CD4-positive, alpha-beta T cell treated with Interleukin-2 at 100 ng/mL for 4 hours (primary cell): Measurements from ENCODE around the gene AXIN1.

Experiments
- DNase-seq: peaks from one replicate; pipeline ENCODE4 v3.0.0-alpha.2; 2020; ENCODE audit warnings: low spot score

AXIN1 gene

DNA sequence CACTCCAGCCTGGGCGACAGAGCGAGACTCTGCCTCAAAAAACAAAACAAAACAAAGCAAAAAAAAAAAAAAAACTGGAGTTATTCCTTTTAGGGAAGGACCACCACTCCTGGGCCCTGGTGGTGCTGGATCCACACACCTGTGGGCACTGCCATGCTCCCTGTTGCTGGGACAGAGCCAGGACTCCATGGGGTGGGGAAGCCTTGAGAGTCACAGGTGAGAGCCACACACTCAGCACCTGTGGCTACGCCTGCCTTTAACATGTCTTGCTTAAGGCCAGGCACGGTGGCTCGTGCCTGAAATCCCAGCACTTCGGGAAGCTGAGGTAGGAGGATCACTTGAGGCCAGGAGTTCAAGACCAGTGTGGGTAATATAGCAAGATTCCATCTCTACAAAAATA is 51.3 kb downstream of the AXIN1 start:
- DNase-seq, result no peak

DNA sequence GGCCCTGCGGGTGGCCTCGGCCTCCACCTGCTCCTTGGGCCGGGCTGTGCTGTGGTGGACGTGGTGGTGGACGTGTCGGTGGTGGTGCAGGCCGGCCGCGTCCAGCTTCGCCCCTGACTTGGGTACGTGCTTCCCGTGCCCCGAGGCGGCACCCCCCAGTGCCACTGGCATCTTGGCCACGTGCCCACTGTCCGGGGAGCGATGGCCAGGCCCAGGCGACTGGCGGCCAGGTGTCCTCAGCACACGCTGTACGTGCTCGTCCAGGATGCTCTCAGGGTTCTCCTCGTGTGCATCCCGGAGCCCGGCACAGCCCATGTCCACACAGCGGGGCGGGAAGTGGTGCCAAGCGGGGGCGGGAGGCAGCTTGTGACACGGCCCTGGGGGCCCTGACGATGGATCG is 54.7 kb downstream of the AXIN1 start:
- DNase-seq, result no peak

DNA sequence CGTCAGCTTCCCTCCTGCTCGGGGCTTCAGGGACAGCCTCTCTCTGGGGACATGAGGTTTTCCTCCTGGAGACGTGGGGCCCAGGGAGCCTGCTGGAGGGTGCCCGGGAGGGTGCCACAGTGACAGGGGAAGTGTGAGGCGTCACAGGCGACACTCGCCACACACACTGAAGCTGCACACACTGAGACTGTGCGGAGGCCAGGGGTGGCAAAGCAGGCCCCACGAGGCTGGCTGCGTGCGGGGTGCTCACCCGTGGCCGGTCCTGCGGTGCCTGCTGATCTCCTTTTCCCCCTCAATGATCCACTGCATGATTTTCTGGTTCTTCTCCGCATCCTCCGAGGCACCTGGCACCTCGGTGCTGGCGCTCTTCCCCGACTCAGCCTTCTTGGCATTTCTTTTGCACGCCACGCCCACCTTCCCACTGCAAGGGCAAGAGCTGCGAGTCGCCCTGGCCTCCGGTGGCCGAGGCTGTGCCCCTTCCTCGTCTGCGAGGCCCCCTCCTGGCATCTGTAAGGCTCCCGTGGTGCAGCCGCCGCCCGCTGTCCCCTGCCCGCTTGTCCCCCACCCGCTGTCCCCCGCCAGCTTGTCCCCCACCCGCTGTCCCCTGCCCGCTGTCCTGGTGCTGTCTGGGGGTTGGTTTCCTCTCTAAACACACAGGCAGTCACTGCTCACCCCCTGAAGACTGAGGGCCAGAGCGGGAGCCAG is 55.6 kb downstream of the AXIN1 start:
- DNase-seq, result no peak

DNA sequence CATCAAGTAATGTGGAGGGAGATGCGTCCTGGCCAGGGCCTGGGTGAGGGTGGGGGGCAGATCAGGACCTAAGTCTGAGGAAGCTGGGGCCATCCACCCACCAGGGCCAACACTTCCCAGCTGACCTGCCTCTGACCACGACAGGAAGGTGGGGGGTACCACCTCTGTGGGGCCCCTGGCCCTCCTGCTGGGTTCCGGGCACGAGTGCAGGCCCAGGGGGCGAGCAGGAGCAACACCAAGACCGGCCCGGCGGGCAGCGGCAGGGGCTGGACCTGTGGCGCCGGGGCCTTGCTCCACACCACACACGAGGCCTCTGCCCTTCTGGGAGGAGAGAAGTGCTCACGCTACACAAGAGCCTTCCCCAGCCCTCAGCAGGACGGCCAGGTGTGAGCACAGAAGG is 56.2 kb downstream of the AXIN1 start:
- no peak for DNase-seq

DNA sequence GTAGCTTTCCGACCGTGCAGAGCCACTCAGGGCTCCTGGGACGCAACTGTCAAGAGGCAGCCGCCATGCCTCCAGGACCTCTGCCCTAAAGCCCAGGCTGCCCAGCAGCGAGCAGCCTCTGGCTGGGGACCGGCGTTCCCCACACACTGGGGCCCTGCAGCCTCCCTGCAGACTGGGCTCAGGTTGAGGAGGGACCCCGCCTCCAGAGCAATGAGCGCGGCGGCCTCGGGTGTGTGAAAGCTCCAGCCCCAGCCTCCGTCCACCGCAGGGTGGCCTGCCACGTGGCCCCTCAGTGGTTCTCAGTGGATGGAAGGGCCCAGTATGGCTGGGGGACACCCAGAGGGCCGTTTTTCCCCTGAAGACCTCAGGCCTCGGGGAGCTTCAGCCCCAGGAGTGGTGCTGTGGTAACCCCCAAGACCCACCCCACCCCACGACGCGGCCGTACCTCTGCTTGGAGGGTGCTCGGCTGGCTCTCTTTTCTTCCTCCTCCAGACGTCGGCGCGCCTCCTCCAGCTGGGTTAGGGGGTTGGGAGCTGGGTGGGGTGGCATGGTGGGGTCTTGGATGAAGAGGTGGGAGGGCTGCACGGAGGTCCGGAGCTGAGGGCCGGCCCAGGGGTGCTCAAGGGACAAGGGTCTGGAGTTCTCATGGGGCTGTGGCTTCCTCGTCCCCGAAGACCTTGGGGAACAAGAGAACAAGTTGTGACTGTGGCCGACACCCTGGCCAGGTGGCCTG is 59.3 kb downstream of the AXIN1 start:
- DNase-seq, result no peak

DNA sequence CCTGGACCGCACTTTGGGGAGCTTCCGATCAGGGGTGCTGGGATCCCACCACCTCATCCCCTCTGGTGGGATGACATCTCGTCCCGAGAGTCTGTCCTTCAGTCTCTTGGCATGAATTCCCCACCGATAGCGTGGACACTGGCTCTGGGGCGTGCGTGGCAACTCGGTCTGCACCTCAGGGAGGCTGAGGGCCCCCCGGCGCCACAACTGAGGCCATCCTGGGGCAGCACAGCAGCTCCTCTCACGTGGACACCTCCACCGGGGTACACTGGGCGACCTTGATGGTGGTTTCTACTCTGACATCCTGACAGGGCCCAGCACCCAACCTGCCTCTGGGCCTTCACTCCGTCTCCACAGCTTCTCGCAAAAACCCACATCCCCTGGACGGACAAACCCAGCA is 61.0 kb downstream of the AXIN1 start:
- no peak for DNase-seq

DNA sequence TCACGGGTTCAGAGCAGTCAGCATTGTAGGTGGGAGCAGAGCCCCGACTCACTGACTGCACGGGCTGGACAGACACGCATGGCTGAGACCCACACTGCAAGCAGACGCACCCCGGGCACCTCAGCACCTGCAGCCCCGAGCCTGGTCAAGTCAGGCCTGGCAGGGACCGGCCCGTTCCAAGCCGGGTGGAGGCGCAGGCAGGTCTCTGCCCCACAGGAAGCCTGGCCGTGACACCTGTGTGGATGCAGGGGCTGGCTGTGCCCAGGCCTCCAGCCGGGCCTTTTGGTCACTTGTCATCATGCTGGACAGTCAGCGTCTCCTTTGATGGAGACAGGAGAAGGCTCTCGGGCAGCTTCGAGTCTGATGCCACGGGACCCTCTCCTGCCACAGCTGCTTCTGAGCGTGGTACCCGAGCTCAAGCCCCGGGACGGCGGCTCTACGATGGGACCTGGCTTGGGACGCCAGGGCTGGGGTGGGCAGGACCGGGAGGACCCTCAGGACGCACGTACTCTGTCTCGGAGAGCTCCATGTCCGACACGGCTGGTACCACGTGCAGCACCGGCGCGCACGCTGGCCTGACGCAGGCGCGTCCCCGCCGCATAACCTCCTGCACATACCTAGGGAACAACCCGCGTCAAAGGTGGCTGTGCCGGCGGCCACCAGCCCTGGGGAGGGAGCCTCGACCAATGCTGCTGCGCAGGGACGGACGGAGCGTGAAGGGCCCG is 61.7 kb downstream of the AXIN1 start:
- no peak for DNase-seq

DNA sequence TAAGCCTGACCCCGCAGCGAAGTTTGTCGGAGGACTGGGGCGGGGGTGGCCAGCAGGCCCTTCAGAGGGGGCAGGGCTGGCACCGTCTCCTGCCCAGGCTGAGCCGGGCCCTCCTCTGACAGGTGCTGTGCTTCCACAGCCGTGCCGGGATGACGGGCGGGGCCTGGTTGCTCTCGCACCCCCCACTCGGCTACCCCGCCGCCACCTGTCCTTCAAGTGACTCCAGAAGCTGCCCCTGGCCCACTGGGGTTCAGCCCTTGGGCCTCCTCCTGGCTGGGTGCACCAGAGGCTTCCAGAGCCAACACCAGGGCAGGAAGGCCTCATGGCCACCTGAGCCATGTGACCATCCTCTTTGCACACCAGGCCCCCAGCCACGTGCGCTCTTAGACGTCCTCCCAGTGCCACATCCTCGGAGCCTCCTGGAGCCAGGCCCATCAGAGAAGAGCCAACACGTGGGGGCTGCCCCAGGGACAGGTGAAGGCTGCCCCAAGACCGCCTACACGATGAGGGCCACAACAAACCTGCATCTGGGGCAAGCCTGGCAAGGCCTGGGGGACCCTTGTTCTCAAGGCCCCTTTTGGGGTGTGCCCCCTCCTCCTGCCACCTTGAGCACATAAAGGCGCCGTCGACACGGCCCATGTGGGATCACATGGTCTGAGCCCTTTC is 62.4 kb downstream of the AXIN1 start:
- no peak for DNase-seq

DNA sequence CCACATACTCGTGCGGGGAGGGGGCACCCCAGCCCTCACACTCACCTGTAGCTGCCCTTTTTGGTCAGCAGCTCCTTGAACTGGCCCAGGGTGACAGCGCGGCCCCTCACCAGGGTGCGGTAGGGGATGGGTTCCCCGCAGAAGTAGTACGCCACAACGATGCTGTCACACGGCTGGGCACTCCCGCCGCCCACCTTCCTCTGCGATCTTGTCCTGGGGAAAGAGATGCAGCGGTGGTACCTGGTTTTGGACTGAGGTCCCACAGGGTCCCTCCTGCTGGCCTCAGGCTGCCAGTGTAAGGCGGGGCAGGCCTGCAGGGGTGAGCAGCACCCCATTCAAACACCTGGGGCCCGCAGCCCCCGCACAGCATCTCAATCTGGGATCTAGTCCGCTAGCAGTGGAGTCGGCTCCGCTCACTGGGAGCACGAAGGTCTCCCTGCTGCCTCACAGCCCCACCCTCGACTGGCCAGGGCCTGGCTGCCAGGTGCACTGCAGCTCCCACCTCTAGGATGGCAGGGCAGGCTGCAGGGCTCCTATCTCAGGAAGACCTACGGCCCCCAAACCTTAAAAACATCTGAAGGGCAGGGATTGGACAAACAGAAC is 63.0 kb downstream of the AXIN1 start:
- DNase-seq, result no peak

DNA sequence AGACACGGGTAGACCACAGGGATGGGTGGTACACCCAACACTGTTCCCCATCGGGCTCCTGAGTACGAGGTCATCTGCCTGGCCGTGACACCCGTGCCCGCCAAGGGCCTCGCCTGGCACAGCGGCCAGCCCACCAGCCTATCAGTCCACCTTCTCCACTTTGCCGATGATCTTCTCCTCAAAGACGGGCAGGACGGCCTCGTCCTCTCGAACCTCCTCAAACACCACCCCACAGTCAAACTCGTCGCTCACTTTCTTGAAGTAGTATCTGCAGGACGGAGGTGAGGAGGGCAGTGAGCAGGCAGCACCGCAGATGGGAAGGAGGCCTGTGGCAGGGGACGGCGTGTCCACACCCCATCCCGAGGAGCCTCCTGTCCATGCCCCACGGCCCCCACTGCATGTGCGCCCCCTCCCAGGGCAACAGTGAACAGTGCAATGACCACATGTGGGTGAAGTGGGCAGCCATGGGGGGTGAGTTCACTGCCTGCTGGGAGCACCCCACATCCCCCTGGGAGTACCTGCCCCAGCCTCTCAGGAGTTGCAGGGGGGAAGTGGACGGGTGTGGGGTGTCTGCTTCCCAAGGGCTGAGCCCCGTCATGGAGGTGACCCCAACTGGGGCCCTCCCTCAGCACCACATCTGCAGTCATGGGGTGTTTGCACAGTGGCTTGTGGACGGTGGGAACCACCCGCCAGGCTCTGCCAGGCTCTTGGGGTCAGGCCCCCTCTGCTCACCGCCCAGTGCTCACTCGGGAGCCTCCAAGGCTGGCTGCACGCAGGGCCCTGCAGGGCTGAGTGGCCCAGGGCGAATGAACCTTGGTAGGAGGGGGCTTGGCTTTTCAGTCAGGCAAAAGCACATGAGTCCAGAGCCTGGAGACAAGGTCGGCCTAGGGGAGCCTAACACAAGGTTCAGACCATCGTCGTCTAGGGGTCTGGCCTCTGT is 64.3 kb downstream of the AXIN1 start:
- no peak for DNase-seq

DNA sequence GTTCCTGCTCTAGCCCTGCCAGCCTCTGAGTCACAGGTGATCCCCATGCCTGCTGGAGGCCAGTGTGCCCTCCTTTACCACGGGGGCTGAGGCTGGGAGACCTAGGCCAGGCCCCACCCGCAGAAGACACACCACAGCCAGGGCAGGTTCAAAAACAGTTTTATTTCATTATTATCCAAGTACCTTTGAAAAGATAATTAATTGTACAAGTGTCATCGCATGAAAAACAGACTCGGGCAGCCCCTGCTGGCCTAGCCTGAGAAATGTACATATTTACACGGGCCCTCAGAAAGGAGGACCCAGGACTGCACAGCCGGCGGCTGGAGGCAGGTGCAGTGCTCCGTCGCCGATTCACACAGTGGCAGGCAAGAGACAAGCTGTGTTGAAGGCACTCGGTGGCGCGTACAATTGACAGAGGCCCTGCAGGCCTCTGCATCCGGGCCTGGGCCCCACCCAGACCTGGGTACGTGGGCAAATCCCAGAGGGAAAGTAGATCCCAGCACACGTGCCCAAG is 65.2 kb downstream of the AXIN1 start:
- no peak for DNase-seq

DNA sequence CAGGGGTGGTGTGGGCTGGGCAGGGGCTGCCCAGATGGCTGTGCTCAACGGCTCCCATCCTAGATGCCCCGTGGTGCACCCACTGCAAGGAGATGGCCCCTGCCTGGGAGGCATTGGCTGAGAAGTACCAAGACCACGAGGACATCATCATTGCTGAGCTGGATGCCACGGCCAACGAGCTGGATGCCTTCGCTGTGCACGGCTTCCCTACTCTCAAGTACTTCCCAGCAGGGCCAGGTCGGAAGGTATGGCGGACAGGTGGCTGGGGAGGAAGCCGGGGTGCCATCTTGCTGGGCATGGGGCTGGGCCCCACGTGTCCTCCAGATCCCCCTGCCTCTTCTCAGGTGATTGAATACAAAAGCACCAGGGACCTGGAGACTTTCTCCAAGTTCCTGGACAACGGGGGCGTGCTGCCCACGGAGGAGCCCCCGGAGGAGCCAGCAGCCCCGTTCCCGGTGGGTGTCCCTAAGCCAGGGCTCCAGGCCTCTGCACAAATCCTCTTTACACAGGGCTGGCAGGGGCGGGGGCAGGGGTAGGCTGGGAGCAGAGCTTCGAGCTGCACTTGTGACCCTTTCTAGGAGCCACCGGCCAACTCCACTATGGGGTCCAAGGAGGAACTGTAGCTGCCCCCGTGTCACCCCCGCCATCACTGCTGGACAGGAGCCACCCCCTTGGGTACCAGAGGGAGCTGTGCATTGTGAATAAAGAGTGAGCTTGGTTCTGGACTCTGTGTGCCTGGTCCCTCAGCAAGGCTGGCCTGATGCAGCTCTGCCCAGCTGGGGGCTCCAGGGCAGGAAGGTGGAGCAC is 65.8 kb downstream of the AXIN1 start:
- DNase-seq, result no peak

DNA sequence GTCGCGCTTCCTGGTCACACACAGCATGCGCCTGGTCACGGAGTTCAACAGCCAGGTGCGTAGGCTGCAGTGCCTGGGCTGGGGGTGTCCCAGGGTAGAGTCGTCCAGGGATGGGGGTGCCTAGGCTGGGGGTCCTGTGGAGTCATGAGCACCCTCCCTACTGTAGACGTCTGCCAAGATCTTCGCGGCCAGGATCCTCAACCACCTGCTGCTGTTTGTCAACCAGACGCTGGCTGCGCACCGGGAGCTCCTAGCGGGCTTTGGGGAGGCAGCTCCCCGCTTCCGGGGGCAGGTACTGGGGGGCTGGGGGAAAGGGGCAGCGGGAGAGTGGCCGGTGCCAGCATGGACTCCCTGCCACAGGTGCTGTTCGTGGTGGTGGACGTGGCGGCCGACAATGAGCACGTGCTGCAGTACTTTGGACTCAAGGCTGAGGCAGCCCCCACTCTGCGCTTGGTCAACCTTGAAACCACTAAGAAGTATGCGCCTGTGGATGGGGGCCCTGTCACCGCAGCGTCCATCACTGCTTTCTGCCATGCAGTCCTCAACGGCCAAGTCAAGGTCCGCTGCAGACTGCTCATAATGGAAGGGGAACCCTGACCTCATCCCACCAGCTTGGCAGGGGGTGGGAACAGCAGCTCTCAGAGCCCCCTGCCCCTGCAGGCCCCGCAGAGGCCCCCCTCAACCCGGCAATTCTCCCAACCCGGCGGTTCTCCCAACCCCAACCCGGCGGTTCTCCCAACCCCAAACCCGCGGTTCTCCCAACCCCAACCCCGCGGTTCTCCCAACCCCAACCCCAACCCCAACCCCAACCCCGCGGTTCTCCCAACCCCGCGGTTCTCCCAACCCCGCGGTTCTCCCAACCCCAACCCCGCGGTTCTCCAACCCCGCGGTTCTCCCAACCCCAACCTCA is 67.1 kb downstream of the AXIN1 start:
- DNase-seq, result no peak

DNA sequence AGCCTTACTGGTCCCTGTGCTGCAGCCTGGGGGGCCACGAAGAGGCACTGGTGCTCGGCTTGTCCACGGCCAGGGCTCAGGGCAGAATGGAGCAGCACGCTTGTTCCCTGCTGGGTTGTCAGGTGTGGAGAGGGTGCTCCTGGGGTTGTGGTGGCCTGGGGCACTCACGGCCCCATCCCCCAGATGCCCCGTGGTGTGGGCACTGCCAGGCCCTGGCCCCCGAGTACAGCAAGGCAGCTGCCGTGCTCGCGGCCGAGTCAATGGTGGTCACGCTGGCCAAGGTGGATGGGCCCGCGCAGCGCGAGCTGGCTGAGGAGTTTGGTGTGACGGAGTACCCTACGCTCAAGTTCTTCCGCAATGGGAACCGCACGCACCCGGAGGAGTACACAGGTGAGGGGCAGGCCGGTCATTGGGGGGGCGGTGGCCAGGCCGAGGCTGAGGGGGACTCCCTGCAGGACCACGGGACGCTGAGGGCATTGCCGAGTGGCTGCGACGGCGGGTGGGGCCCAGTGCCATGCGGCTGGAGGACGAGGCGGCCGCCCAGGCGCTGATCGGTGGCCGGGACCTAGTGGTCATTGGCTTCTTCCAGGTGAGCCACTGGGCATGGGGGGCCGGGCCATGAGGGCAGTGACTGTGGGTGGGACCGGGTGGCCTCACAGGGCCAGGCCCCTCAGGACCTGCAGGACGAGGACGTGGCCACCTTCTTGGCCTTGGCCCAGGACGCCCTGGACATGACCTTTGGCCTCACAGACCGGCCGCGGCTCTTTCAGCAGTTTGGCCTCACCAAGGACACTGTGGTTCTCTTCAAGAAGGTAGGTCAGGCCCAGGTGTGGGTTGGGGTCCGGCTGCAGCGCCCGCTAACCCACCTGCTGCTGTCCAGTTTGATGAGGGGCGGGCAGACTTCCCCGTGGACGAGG is 68.1 kb downstream of the AXIN1 start:
- no peak for DNase-seq

DNA sequence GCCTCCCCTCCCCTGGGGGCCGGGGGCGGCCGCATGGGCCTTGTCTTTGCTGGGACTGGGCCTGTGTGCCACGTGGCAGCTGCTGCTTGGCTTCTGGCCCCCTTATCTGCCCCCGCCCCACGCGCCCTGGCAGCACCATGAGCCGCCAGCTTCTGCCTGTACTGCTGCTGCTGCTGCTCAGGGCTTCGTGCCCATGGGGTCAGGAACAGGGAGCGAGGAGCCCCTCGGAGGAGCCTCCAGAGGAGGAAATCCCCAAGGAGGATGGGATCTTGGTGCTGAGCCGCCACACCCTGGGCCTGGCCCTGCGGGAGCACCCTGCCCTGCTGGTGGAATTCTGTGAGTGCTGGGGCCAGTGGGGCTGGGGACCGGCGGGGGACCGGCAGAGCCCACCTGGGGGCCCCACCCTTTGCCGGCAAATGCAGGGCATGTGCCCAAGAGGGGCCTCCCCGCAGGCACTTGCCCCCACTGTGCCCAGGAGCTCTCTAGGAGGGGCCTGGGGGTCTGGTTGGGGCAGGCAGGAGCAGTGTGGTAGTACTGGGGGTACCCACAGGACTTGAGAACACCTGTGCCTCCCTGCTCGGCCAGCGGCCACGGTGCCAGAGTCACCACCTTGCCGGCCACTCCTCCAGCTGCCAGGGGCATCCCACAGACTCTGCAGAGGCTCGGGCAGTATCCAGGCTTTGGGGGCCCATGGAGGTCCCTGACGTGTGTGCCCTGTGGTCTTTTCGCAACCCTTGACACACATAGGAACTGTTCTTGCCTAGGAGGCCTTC is 69.3 kb downstream of the AXIN1 start, which contains the start of gene PDIA2:
Gene PDIA2 (plus strand): TSS at position 132 of the 773 bp plus-strand sequence. CDS start 6 bp downstream, at position 138.
- no peak for DNase-seq

DNA sequence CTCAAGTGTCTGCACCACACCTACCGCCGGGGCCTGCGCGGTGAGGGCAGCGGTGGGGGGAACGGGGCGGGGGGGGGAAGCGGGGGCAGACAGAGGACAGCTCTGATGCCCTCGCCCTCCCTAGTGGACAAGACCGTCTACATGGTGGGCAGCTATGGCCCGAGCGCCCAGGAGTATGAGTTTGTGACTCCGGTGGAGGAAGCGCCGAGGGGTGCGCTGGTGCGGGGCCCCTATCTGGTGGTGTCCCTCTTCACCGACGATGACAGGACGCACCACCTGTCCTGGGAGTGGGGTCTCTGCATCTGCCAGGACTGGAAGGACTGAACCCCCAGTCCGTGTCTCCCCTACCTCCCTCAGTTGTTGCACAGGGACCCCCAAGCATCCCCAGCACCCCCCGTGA is 70.0 kb downstream of the AXIN1 start:
- no peak for DNase-seq
